ENCODE results near the gene EBPL.

The EBPL gene

GRCh38 chr13:49622174-49622946 lies 68.9 kb downstream of the EBPL start:
- ATAC-seq, result no peak
- TF ChIP-seq ARNTL (CRISPR knock-in tag; IDR thresholded peaks at IDR 0.05; ENCODE audit: borderline replicate concordance, low read depth) (no peak), ZNF70 (CRISPR knock-in tag; IDR thresholded peaks at IDR 0.05) (no peak), CSDC2 (CRISPR knock-in tag; IDR thresholded peaks at IDR 0.05) (no peak), TCF4 (CRISPR knock-in tag; IDR thresholded peaks at IDR 0.05; ENCODE audit: borderline replicate concordance) (no peak), ZFP3 (CRISPR knock-in tag; IDR thresholded peaks at IDR 0.05) (no peak), GLIS3 (CRISPR knock-in tag; IDR thresholded peaks at IDR 0.05) (no peak), ZNF8 (CRISPR knock-in tag; IDR thresholded peaks at IDR 0.05) (no peak), ISL1 (CRISPR knock-in tag; IDR thresholded peaks at IDR 0.05) (no peak), ESRRG (CRISPR knock-in tag; IDR thresholded peaks at IDR 0.05) (no peak), ZC3H10 (CRISPR knock-in tag; IDR thresholded peaks at IDR 0.05) (no peak)
- TF ChIP-seq, protein P1, sequence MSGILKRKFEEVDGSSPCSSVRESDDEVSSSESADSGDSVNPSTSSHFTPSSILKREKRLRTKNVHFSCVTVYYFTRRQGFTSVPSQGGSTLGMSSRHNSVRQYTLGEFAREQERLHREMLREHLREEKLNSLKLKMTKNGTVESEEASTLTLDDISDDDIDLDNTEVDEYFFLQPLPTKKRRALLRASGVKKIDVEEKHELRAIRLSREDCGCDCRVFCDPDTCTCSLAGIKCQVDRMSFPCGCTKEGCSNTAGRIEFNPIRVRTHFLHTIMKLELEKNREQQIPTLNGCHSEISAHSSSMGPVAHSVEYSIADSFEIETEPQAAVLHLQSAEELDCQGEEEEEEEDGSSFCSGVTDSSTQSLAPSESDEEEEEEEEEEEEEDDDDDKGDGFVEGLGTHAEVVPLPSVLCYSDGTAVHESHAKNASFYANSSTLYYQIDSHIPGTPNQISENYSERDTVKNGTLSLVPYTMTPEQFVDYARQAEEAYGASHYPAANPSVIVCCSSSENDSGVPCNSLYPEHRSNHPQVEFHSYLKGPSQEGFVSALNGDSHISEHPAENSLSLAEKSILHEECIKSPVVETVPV (CRISPR knock-in tag; IDR thresholded peaks at IDR 0.05), result no peak
- TF ChIP-seq, protein P2, sequence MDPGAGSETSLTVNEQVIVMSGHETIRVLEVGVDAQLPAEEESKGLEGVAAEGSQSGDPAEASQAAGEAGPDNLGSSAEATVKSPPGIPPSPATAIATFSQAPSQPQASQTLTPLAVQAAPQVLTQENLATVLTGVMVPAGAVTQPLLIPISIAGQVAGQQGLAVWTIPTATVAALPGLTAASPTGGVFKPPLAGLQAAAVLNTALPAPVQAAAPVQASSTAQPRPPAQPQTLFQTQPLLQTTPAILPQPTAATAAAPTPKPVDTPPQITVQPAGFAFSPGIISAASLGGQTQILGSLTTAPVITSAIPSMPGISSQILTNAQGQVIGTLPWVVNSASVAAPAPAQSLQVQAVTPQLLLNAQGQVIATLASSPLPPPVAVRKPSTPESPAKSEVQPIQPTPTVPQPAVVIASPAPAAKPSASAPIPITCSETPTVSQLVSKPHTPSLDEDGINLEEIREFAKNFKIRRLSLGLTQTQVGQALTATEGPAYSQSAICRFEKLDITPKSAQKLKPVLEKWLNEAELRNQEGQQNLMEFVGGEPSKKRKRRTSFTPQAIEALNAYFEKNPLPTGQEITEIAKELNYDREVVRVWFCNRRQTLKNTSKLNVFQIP (CRISPR knock-in tag; IDR thresholded peaks at IDR 0.05; ENCODE audit: borderline replicate concordance, low read depth), result no peak

DNA sequence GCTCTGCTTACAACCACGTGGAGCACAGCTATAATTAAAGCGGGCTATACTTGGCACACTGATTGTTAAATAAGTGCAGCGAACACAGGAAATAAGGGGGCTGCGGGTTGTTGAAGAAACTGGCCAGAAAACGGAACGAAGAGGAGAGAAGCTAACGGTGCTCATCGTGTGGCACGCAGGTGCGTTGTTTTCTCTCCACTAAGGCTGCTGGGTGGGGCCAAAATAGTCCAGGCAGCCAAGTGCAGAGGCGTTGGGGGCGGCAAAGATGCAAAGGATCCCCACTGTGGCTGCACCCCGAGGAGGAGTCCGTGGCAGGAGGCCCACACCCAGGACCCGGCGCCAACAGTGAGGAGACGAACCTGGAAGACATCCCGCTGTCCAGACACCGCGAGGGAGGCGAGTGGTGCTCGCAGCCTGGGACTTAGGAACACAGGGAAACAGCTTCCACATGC lies 71.1 kb downstream of the EBPL start:
- TF ChIP-seq, protein P3, sequence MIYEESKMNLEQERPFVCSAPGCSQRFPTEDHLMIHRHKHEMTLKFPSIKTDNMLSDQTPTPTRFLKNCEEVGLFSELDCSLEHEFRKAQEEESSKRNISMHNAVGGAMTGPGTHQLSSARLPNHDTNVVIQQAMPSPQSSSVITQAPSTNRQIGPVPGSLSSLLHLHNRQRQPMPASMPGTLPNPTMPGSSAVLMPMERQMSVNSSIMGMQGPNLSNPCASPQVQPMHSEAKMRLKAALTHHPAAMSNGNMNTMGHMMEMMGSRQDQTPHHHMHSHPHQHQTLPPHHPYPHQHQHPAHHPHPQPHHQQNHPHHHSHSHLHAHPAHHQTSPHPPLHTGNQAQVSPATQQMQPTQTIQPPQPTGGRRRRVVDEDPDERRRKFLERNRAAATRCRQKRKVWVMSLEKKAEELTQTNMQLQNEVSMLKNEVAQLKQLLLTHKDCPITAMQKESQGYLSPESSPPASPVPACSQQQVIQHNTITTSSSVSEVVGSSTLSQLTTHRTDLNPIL (CRISPR knock-in tag; IDR thresholded peaks at IDR 0.05; ENCODE audit: low read depth), result no peak
- TF ChIP-seq BACH2 (CRISPR knock-in tag; IDR thresholded peaks at IDR 0.05; ENCODE audit: borderline replicate concordance), result no peak
- ATAC-seq, result no peak

DNA sequence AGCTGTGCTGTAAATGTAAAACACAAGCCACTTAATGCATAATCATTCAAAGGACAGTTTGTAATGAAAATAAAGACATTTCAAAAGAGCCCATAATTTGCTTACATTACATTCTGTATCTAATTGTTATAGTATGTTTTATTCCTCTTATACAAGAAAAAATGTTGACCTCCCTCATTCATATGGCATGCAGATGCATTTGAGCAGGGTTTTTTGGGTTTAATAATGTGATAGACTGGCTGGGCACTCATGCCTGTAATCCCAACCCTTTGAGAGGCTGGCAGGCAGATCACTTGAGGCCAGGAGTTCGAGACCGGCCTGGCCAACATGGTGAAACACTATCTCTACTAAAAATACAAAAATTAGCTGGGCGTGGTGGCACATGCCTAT lies 74.6 kb downstream of the EBPL start:
- no peak; the same call in 2 of the 3 replicates for ATAC-seq

More for the DNA sequence above, 74.6 kb downstream of the EBPL start:
- TF ChIP-seq BACH2 (CRISPR knock-in tag; IDR thresholded peaks at IDR 0.05; ENCODE audit: borderline replicate concordance) (no peak), CSDC2 (CRISPR knock-in tag; IDR thresholded peaks at IDR 0.05) (no peak), ZC3H10 (CRISPR knock-in tag; IDR thresholded peaks at IDR 0.05) (no peak), ZFP3 (CRISPR knock-in tag; IDR thresholded peaks at IDR 0.05) (no peak), RARB (CRISPR knock-in tag; IDR thresholded peaks at IDR 0.05) (no peak), ZFP30 (CRISPR knock-in tag; IDR thresholded peaks at IDR 0.05) (no peak), TSHZ2 (CRISPR knock-in tag; IDR thresholded peaks at IDR 0.05) (no peak), TCF4 (CRISPR knock-in tag; IDR thresholded peaks at IDR 0.05; ENCODE audit: borderline replicate concordance) (no peak), ZNF8 (CRISPR knock-in tag; IDR thresholded peaks at IDR 0.05) (no peak), OSR1 (CRISPR knock-in tag; IDR thresholded peaks at IDR 0.05) (no peak), SNAI2 (CRISPR knock-in tag; IDR thresholded peaks at IDR 0.05) (no peak), PPARA (CRISPR knock-in tag; IDR thresholded peaks at IDR 0.05; ENCODE audit: borderline replicate concordance) (no peak), ZNF565 (CRISPR knock-in tag; conservative IDR thresholded peaks at IDR 0.05; ENCODE audit: low read depth) (no peak), ARNTL (CRISPR knock-in tag; IDR thresholded peaks at IDR 0.05; ENCODE audit: borderline replicate concordance, low read depth) (no peak)
- TF ChIP-seq, protein P4, sequence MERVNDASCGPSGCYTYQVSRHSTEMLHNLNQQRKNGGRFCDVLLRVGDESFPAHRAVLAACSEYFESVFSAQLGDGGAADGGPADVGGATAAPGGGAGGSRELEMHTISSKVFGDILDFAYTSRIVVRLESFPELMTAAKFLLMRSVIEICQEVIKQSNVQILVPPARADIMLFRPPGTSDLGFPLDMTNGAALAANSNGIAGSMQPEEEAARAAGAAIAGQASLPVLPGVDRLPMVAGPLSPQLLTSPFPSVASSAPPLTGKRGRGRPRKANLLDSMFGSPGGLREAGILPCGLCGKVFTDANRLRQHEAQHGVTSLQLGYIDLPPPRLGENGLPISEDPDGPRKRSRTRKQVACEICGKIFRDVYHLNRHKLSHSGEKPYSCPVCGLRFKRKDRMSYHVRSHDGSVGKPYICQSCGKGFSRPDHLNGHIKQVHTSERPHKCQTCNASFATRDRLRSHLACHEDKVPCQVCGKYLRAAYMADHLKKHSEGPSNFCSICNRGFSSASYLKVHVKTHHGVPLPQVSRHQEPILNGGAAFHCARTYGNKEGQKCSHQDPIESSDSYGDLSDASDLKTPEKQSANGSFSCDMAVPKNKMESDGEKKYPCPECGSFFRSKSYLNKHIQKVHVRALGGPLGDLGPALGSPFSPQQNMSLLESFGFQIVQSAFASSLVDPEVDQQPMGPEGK (CRISPR knock-in tag; IDR thresholded peaks at IDR 0.05; ENCODE audit: borderline replicate concordance), result no peak
- TF ChIP-seq, protein P3 (CRISPR knock-in tag; IDR thresholded peaks at IDR 0.05; ENCODE audit: low read depth), result no peak
- TF ChIP-seq, protein P2 (CRISPR knock-in tag; IDR thresholded peaks at IDR 0.05; ENCODE audit: borderline replicate concordance, low read depth), result no peak

Measured in SK-N-SH treated with all-trans-retinoic acid at 6 μM for 48 hours (cell line).